AG04450 (cell line): ENCODE data around the gene WDR43. TPM values are rescaled to one million over a fixed set of nuclear protein-coding genes. Genes with fewer than 3 reads are reported as not detected.

Experiments
- CTCF ChIA-PET: fragments of 300-600, 350-600 bp; formaldehyde crosslinking; extraction: SDS; loops from one replicate; lab custom pipeline; 2022; ENCODE audit warnings: antibody characterized with exemption, inconsistent platforms; lab: Charles Lee
- POLR2A ChIA-PET: fragments of 350-600 bp; formaldehyde crosslinking; extraction: SDS; loops from one replicate; lab custom pipeline; 2021; ENCODE audit warnings: antibody characterized with exemption, inconsistent platforms; lab: Yijun Ruan, JAX
- DNase-seq: peaks from one replicate; pipeline ENCODE4 v3.0.0-alpha.2; 2011; ENCODE audit warnings: low read depth, low spot score
- H3K27ac ChIP-seq: one replicate; pipeline ENCODE4 v1.5.1; 2012; ENCODE audit warnings: low read depth, low read length, control low read depth
- H3K27me3 ChIP-seq: one replicate; pipeline ENCODE4 v1.6.0; 2012; ENCODE audit warnings: low read length; ENCODE audit not compliant: control insufficient read depth, insufficient read depth
- H3K4me3 ChIP-seq: 2 replicates; pipeline ENCODE4 v1.5.1; 2011; ENCODE audit warnings: mild to moderate bottlenecking, low read depth, low read length, control low read depth
- H3K9me3 ChIP-seq: 2 replicates; pipeline ENCODE4 v1.5.1; 2012; ENCODE audit warnings: low read length; ENCODE audit not compliant: control insufficient read depth, insufficient read depth
- CTCF ChIP-seq: IDR thresholded peaks from 2 replicates; pipeline ENCODE4 v1.5.1; 2011; ENCODE audit warnings: low read depth, low read length, control low read depth, inconsistent platforms
- polyA plus RNA-seq: library from polyadenylated mRNA; depleted of rRNA; stranded (reverse); fragments of >200 nt; gene quantifications from 2 replicates; pipeline ENCODE4 v1.2.3, GENCODE V29; 2011

WDR43 gene
- polyA plus RNA-seq, 1 experiment: 95.5 TPM

GRCh38 chr2:28955467-28955866, 61.0 kb downstream of the WDR43 start:
- Histone ChIP-seq H3K9me3 (no peaks in the 10 kb centered on the region), H3K4me3 (no peak overlapping the region), H3K27me3 (no peaks in the 10 kb centered on the region), H3K27ac (no peak overlapping the region)
- DNase-seq: no peak
- no peak for TF ChIP-seq CTCF
- ChIA-PET POLR2A (no interaction called here), CTCF (interaction anchor here (0.7 to 2.0 kb wide), 11 partner anchors 8 to 968 kb away, joined by 3 to 8 read pairs (median 4); no protein-coding TSS in a partner anchor)

- ChIA-PET CTCF (interaction anchor here (0.7 to 2.0 kb wide), 11 partner anchors 9 to 967 kb away, joined by 3 to 8 read pairs (median 4); no protein-coding TSS in a partner anchor), POLR2A (no interaction called here)
- no peaks in the 10 kb centered on the region for H3K27me3 ChIP-seq
- H3K4me3 ChIP-seq: peak overlapping the region; percentile 18
- H3K27ac ChIP-seq: no peak overlapping the region
- peak; percentile 52 for TF ChIP-seq CTCF
- no peak for DNase-seq
- H3K9me3 ChIP-seq: no peaks in the 10 kb centered on the region
Observed at GRCh38 chr2:28956415-28956826, 62.0 kb downstream of the WDR43 start.

DNA sequence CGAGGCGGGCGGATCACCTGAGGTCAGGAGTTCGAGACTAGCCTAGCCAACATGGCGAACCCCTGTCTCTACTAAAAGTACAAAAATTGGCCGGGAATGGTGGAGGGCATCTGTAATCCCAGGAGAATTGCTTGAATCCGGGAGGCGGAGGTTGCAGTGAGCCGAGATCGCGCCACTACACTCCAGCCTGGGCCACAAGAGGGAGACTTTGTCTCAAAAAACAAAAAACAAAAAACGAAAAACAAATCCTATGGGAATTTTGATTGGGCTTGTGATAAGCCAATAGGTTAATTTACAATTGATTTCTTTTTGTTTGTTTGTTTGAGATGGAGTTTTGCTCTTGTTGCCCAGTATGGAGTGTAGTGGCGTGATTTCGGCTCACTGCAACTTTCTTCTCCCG, 62.4 kb downstream of the WDR43 start:
- no peak overlapping the region for H3K4me3 ChIP-seq
- H3K27me3 ChIP-seq: no peaks in the 10 kb centered on the region
- H3K9me3 ChIP-seq: no peaks in the 10 kb centered on the region
- no peak for DNase-seq
- ChIA-PET CTCF (interaction anchor here (0.7 to 2.0 kb wide), 5 partner anchors 172 to 352 kb away, joined by 3 to 8 read pairs (median 4); no protein-coding TSS in a partner anchor), POLR2A (no interaction called here)
- TF ChIP-seq CTCF: peak; percentile 46
- H3K27ac ChIP-seq: no peak overlapping the region

GRCh38 chr2:28958689-28959088, 64.2 kb downstream of the WDR43 start:
- no peaks in the 10 kb centered on the region for H3K9me3 ChIP-seq
- no peaks in the 10 kb centered on the region for H3K27me3 ChIP-seq
- peak; percentile 50 for DNase-seq
- peak; percentile 64 for TF ChIP-seq CTCF
- H3K4me3 ChIP-seq: no peak overlapping the region
- ChIA-PET POLR2A (no interaction called here), CTCF (interaction anchor here (0.5 to 1.9 kb wide), 42 partner anchors 9 to 1114 kb away, joined by 3 to 15 read pairs (median 4); partner anchors contain the start of gene TOGARAM2)
- H3K27ac ChIP-seq: no peak overlapping the region

DNA sequence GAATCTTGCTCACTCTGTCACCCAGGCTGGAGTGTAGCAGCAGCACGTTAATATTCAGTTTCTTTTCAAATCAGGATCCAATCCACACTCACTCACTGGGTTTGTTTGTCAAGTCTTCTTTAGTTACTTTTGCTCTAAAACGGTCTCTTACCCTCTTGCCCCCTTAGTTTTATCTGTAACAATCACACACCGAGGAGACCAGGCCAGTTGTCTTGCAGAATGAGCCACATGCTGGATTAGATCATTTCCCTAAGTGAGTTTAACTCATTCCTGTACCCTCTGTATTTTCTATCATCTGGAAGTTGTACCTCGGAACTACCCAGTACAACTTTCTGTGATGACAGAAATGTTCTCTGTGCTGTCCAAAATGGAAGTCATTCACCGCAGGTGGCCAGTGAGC, 65.9 kb downstream of the WDR43 start:
- no peak for DNase-seq
- no peaks in the 10 kb centered on the region for H3K9me3 ChIP-seq
- H3K27ac ChIP-seq: no peak overlapping the region
- ChIA-PET CTCF (interaction anchor here (1.2 to 1.7 kb wide), 3 partner anchors 234 to 237 kb away, joined by 3 to 5 read pairs (median 3); no protein-coding TSS in a partner anchor), POLR2A (no interaction called here)
- TF ChIP-seq CTCF: no peak
- H3K27me3 ChIP-seq: no peaks in the 10 kb centered on the region
- no peak overlapping the region for H3K4me3 ChIP-seq
